CD4-positive, alpha-beta T cell treated with Interleukin-6 at 100 ng/mL for 8 hours (primary cell): ENCODE results near the gene ZBTB34.

ENCODE experiments used
- DNase-seq: peaks from one replicate; pipeline ENCODE4 v3.0.0-alpha.2; 2020; ENCODE audit warnings: mixed read lengths, low spot score

The ZBTB34 gene

DNA sequence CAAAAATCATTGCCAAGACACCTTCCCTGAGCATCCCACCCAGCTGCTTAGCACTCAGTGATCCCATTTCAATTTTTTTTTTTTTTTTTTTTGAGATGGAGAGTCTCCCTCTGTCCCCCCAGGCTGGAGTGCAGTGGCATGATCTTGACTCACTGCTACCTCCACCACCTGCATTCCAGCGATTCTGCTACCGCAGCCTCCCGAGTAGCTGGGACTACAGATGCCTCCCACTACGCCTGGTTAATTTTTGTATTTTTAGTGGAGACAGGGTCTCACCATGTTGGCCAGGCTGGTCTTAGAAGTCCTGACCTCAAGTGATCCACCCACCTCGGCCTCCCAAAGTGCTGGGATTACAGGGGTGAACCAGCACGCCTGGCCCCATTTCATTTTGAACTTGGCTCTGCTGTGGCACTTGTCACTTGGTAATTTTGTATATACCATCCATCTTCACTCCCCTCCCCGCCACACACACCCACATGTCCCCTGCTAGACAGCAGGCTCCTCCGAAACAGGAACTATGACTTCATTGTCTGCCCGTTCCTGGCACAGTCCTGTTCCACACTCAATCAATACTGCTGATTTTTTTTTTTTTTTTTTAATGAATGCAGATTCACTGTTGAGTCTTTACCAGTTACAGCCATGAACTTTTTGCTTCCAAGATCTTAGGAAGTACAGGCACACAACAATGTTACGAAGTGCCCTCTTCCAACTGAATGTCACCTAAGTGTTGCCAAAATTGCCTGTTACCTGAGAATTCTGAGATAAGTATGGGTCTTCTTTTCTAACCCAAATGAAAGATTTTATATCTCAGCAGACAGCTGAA lies 17.3 kb upstream of the ZBTB34 start:
- no peak for DNase-seq

- no peak for DNase-seq
These were observed 16.4 kb upstream of the ZBTB34 start for GRCh38 chr9:126844085-126844484.

DNA sequence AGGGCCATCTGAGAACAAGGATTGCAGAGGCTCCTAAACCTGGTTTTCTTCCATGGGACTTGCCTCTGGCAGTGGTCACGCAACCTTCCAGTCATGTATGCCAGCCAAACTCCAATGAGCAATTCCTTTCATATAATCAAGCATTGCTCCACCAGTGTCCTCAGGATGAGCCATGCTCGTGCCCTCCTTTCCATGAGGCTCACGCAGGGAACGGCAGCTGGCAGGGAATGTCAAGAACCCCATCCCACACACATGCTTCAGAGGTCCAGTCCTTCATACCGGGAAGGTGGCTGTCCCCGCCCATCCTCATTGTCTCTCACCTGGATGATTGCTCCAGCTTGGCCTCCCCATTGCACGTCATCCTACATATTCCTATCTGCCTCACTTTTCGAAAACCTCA lies 13.4 kb upstream of the ZBTB34 start:
- no peak for DNase-seq

GRCh38 chr9:126849591-126850225 lies 10.7 kb upstream of the ZBTB34 start:
- DNase-seq = no peak

- DNase-seq = no peak
These were observed 9.1 kb upstream of the ZBTB34 start for GRCh38 chr9:126851286-126851880.

DNA sequence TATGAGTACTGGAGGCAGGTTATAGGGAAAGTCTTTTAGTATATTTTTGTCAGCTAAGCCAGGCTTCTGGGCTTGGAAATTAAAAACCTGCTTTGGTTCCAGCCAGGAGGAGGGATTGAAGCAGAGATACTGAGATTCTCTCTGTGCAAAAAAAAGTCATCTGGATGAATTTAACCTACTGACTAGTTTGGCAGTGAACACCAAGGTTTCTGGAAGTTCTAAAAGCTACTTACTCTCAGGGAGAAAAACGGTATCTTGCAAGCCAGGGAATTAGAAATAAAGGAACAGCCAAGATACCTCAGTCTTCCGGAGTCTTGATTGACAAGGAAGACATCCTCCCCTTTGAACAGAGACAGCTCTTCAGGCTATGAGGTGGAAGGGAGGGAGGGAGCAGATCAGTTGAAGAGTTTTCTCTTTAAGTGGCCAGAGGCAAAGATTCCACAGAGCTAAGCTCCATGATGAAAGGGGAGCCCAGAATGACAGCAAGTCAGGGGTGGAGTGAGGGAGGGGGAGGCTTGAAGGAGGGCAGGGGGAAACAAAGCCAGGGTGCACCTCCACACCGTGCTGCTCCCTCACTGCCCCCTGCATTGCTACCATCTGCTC lies 8.3 kb upstream of the ZBTB34 start:
- DNase-seq = no peak

DNA sequence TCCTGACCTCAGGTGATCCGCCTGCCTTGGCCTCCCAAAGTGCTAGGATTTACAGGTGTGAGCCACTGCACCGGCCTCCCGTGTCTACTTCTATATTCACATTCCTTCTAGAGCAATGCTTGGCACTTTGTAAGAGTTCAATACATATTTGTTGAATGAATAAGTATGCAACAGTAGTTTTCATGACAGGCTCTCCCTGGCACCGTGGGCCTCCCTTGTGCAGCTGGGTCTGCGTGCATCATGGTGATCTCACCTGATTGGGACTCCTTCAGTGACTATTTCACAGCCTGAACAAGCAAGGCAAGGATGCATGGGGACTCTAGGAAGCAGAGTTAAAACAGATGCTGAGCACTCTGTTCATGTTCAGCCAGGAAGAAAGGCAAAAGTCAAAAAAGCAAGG lies 6.8 kb upstream of the ZBTB34 start:
- DNase-seq = no peak

GRCh38 chr9:126854734-126855133 lies 5.7 kb upstream of the ZBTB34 start:
- no peak for DNase-seq

- no peak for DNase-seq
These were observed 4.0 kb upstream of the ZBTB34 start for GRCh38 chr9:126856326-126856877.

DNA sequence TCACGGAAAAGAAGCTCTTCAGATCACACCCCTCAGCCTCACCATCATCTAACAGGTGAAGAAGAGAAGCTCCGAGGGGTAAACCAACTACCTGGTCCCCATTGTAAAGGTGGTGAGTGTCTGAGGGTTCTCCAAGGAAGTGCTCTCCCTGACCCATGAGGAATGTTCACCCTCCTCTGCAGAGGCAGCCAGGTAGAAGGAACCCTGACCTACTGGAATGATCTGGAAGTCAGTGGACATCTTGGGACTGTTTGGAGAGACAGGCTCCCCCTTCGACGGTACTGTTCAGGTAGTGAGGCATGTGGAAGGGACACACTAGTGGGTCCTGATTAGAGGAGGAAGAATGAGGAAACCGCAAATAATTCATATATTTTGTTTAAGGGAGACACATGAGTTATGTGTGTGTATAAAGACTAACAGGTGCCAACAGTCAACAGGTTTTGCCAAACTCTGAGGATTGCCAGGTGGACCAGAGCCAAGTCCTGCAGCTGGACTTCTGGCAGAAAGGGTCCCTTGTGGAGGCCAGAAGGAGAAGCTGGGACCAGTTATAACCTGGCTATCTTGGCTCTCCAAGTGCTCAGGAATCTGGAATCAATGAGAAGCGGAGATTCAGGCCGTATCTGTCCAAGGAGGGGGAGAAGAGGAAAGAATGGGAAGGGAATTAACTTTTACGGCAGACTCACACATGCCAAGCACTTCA lies 3.0 kb upstream of the ZBTB34 start:
- no peak for DNase-seq

DNA sequence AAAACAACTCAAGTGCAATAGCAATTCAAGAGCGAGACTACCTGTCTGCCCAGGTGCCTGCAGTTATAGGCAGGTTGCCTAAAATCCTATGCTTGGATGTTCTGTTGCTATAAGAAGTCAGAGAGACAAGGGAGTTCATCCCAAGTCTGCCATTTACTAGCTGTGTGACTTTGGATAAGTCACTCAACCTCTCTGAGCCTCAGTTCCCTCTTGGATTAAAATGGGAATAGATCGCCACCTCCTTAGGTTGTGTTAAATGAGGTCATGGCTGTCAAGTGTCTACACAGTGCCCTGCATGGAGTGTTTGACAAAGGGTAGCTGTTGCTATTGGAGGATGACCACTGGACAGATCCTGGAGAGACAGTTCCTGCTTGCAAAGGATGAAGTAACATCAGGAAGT lies 1.3 kb upstream of the ZBTB34 start:
- no peak for DNase-seq

DNA sequence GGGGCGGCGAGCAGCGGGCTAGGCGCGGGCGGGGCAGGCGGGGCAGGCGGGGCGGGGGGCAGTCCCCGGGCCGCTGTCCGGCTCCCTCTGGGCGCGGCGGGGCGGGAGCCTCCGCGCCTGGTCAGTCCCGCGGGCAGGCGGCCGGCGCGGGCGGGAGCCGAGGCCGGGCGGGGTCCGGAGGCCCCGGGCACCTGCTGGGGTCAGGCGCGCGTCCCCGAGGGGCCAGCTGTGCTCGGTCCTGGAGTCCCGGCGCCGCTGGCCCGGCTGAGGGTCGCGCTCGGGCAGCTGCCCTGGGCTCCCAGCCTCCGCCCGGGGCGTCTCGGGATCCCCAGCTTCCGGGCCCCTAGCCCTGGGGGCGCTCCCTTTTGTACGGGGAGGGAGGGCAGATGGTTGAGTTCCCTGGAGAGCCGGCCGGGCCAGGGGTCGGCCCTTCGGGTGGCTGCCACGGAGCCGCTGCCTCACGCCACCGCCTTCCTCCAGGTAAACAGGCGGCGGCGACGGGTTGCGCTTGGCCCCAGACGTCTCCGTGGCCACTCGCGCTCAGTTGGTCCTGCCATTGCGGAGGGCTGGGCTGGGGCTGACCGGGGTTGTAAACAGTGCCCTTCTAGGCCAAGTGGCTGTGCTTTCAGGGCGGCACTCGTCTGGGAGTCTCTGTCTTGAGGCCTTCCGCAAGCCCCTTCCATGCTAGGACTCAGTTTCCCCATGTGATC lies 473 bp downstream of the ZBTB34 start:
- DNase-seq = no peak

GRCh38 chr9:126861707-126862103 lies 1.3 kb downstream of the ZBTB34 start:
- no peak for DNase-seq

GRCh38 chr9:126862104-126862761 lies 1.8 kb downstream of the ZBTB34 start:
- DNase-seq = no peak

DNA sequence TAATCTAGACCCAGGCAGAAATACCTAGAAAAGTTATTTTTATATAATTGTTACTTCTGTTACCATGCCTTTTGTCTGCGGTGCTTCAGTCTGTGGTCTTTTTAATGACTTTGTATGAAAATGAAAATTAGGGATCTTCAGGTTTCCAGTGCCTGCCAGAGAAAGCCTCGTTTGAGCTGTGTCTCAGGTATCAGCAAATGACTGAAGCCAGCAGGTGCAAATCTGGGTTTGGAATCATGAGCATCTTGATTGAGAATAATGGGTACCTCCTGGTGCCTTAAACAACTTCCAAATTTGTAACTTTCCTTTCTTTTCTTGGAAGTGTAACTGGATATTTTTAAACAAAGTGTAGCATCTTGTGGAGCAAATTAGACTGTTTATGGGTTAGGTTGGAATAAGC lies 4.3 kb downstream of the ZBTB34 start:
- DNase-seq = no peak

GRCh38 chr9:126869368-126869767 lies 8.9 kb downstream of the ZBTB34 start:
- DNase-seq = no peak

DNA sequence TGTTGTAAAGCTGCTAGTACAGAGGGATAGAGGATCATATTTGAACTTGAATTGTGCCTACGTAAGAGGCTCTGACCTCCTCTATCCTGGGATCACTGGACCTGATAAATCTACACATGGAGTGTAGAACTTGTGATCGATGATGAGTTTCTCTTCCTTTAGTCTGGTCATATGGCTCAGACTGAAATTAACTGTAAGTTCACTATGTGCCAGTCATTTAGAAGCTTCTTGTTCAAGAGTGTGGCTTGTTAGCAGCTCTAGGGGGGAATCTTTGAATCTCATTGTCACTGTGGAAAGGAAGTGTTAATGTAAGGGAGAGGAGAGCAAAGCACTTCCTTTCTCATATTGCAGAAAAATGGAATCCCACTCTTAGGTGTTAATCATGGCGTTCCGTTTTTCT lies 12.1 kb downstream of the ZBTB34 start:
- DNase-seq = no peak

DNA sequence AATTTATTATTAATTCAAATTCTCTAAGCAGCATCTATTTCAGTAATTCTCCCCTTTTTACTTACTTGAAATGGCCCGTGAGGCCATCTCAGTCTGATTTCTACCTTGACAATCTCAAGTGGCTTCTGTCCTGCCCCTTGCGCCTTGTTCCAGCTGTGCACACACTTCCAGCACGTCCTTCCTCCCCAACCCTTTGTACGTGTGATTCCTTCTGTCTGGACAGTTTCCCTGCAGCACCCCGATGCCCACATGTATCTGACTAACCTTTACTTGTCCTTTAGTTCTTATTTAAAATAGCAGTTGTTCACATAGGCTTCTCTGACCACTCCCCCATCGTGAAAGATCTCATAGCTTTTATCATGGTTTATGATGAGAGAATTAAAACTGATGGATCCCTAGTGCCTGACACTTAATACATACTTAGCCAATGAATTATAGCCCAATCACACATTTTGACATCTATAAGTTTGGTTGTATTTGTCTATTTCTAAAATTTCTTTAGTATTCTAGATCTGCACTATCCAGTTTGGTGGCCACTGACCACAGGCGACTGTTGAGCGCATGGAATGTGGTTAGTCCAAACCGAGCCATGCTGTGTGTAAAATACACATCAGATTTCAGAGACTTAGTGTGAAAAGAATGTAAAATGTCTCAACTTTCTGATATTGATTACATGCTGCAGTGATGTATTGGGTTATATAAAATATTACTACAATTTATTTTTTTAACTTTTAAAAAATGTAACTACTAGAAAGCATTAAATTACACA lies 14.3 kb downstream of the ZBTB34 start:
- no peak for DNase-seq

- no peak for DNase-seq
These were observed 15.5 kb downstream of the ZBTB34 start for GRCh38 chr9:126875756-126876510.
